ENCODE results near the gene YWHAB.

The YWHAB gene

GRCh38 chr20:44917399-44917798 is 31.9 kb downstream of the YWHAB start:
- DNase-seq, result no peak

- no peak for DNase-seq
These were observed 32.8 kb downstream of the YWHAB start for GRCh38 chr20:44918342-44918741.

- DNase-seq, result no peak
These were observed 33.3 kb downstream of the YWHAB start for GRCh38 chr20:44918761-44919160.

GRCh38 chr20:44921447-44921846 is 35.9 kb downstream of the YWHAB start:
- no peak for DNase-seq

GRCh38 chr20:44924541-44924940 is 39.0 kb downstream of the YWHAB start:
- DNase-seq, result no peak

GRCh38 chr20:44928595-44928994 is 43.1 kb downstream of the YWHAB start:
- no peak for DNase-seq

GRCh38 chr20:44930517-44931168 is 45.1 kb downstream of the YWHAB start:
- no peak for DNase-seq

GRCh38 chr20:44931911-44932310 is 46.4 kb downstream of the YWHAB start:
- no peak for DNase-seq

- no peak for DNase-seq
These were observed 47.4 kb downstream of the YWHAB start for GRCh38 chr20:44932916-44933315.

- DNase-seq, result no peak
These were observed 51.0 kb downstream of the YWHAB start for GRCh38 chr20:44936510-44936909.

GRCh38 chr20:44938637-44939036 is 53.1 kb downstream of the YWHAB start:
- DNase-seq, result no peak

GRCh38 chr20:44941120-44941691 is 55.7 kb downstream of the YWHAB start:
- DNase-seq, result no peak

GRCh38 chr20:44942264-44942973 is 56.9 kb downstream of the YWHAB start:
- DNase-seq, result no peak

- no peak for DNase-seq
These were observed 58.3 kb downstream of the YWHAB start for GRCh38 chr20:44943828-44944227.

GRCh38 chr20:44945261-44945660 is 59.8 kb downstream of the YWHAB start:
- no peak for DNase-seq

GRCh38 chr20:44946271-44946852 is 60.9 kb downstream of the YWHAB start:
- DNase-seq, result no peak

- no peak for DNase-seq
These were observed 62.6 kb downstream of the YWHAB start for GRCh38 chr20:44948107-44948506.

- no peak for DNase-seq
These were observed 63.0 kb downstream of the YWHAB start for GRCh38 chr20:44948513-44948912.

- no peak for DNase-seq
These were observed 64.9 kb downstream of the YWHAB start for GRCh38 chr20:44950368-44950767.

GRCh38 chr20:44952731-44953130 is 67.2 kb downstream of the YWHAB start:
- no peak for DNase-seq

GRCh38 chr20:44954211-44954610 is 68.7 kb downstream of the YWHAB start:
- no peak for DNase-seq

- DNase-seq, result no peak
These were observed 69.8 kb downstream of the YWHAB start for GRCh38 chr20:44955270-44955669.

- no peak for DNase-seq
These were observed 70.9 kb downstream of the YWHAB start for GRCh38 chr20:44956410-44956809.
